Measurements from ENCODE around the gene LTN1.

Gene LTN1

GRCh38 chr21:28962465-28962864 is 30.2 kb downstream of the LTN1 start:
- DNase-seq (ENCODE audit: low spot score): no peak
- Histone ChIP-seq H3K27ac (no peak overlapping the region), H3K4me3 (no peak overlapping the region)
- no peak for TF ChIP-seq CTCF (IDR thresholded peaks at IDR 0.05)

- Histone ChIP-seq H3K4me3 (no peak overlapping the region), H3K27ac (no peak overlapping the region)
- TF ChIP-seq CTCF (IDR thresholded peaks at IDR 0.05): no peak
- DNase-seq (ENCODE audit: low spot score): no peak
Observed at GRCh38 chr21:28961927-28962326, 30.8 kb downstream of the LTN1 start.

GRCh38 chr21:28960245-28960644 is 32.4 kb downstream of the LTN1 start:
- TF ChIP-seq CTCF (IDR thresholded peaks at IDR 0.05): no peak
- no peak for DNase-seq (ENCODE audit: low spot score)
- no peak overlapping the region for H3K27ac ChIP-seq

GRCh38 chr21:28959367-28960099 is 33.1 kb downstream of the LTN1 start:
- TF ChIP-seq CTCF (IDR thresholded peaks at IDR 0.05): no peak
- no peak for DNase-seq (ENCODE audit: low spot score)
- Histone ChIP-seq H3K27ac (no peak overlapping the region), H3K4me3 (no peak overlapping the region)

More at GRCh38 chr21:28960245-28960644, 32.4 kb downstream of the LTN1 start:
- H3K4me3 ChIP-seq: no peak overlapping the region

GRCh38 chr21:28953247-28953646 is 39.4 kb downstream of the LTN1 start:
- Histone ChIP-seq H3K4me3 (no peak overlapping the region), H3K27ac (no peak overlapping the region)
- TF ChIP-seq CTCF (IDR thresholded peaks at IDR 0.05): no peak
- DNase-seq (ENCODE audit: low spot score): no peak

- no peak for TF ChIP-seq CTCF (IDR thresholded peaks at IDR 0.05)
- no peak for DNase-seq (ENCODE audit: low spot score)
- H3K27ac ChIP-seq: no peak overlapping the region
Observed at GRCh38 chr21:28952686-28953085, 40.0 kb downstream of the LTN1 start.

GRCh38 chr21:28949318-28949717 is 43.4 kb downstream of the LTN1 start:
- Histone ChIP-seq H3K27ac (no peak overlapping the region), H3K4me3 (no peak overlapping the region)
- TF ChIP-seq CTCF (IDR thresholded peaks at IDR 0.05): no peak
- DNase-seq (ENCODE audit: low spot score): no peak

More at GRCh38 chr21:28952686-28953085, 40.0 kb downstream of the LTN1 start:
- H3K4me3 ChIP-seq: no peak overlapping the region
